Stimulated activated CD8-positive, alpha-beta memory T cell treated with anti-CD3 and anti-CD28 coated beads, Interleukin-7, amount 100 ng/mL, for 4 hours (primary cell): ENCODE measurements around the gene SV2C.
"Not testable (repeated sequence)": the region's sequence is repeated elsewhere in the genome, so short reads cannot be mapped to it uniquely, and the experiment has no call there.

Experiments used
- DNase-seq, 2 donors: peaks; one replicate each; pipeline ENCODE4 v3.0.0-alpha.2; 2020; ENCODE audit warnings: low read depth in 2 of 2

The SV2C gene

GRCh38 chr5:76341651-76342334 is 258.6 kb downstream of the SV2C start:
- DNase-seq = no peak

GRCh38 chr5:76342474-76342873 is 259.3 kb downstream of the SV2C start:
- DNase-seq = no peak

GRCh38 chr5:76345582-76345981 is 262.4 kb downstream of the SV2C start:
- DNase-seq = no peak

GRCh38 chr5:76351176-76351575 is 268.0 kb downstream of the SV2C start:
- no peak for DNase-seq

- DNase-seq = no peak
These were observed 268.4 kb downstream of the SV2C start for GRCh38 chr5:76351577-76351976.

GRCh38 chr5:76356887-76357286 is 273.7 kb downstream of the SV2C start:
- no peak for DNase-seq

GRCh38 chr5:76363352-76364225 is 280.4 kb downstream of the SV2C start:
- no peak for DNase-seq

- DNase-seq = no peak
These were observed 281.0 kb downstream of the SV2C start for GRCh38 chr5:76364226-76364589.

- no peak for DNase-seq
These were observed 282.4 kb downstream of the SV2C start for GRCh38 chr5:76365561-76365960.

- no peak for DNase-seq
These were observed 283.4 kb downstream of the SV2C start for GRCh38 chr5:76366596-76366995.

GRCh38 chr5:76367623-76368371 is 284.6 kb downstream of the SV2C start:
- DNase-seq = no peak

- DNase-seq = no peak
These were observed 285.8 kb downstream of the SV2C start for GRCh38 chr5:76368941-76369340.

- DNase-seq = not testable (repeated sequence)
These were observed 286.5 kb downstream of the SV2C start for GRCh38 chr5:76369668-76370067.

GRCh38 chr5:76371960-76372322 is 288.8 kb downstream of the SV2C start:
- no peak for DNase-seq

GRCh38 chr5:76372323-76373054 is 289.3 kb downstream of the SV2C start:
- DNase-seq = no peak

GRCh38 chr5:76376148-76376865 is 293.1 kb downstream of the SV2C start:
- no peak for DNase-seq

- no peak for DNase-seq
These were observed 293.7 kb downstream of the SV2C start for GRCh38 chr5:76376866-76377230.

- DNase-seq = no peak
These were observed 295.2 kb downstream of the SV2C start for GRCh38 chr5:76378355-76378754.

GRCh38 chr5:76379316-76379715 is 296.1 kb downstream of the SV2C start:
- no peak for DNase-seq

- no peak for DNase-seq
These were observed 296.7 kb downstream of the SV2C start for GRCh38 chr5:76379855-76380254.

- no peak for DNase-seq
These were observed 297.3 kb downstream of the SV2C start for GRCh38 chr5:76380346-76381066.
